Heart right ventricle (tissue), 16 donors: ENCODE results near the gene SEC31B. TPM values are rescaled to one million over a fixed set of nuclear protein-coding genes. Genes with fewer than 3 reads are reported as not detected.

Source experiments
- ATAC-seq, 8 donors: fragments of 200-7000 bp; cut with Tn5 transposase; one replicate each; pipeline ENCODE4 v1.9.1; 2020; ENCODE audit warnings: mild to moderate bottlenecking in 8 of 8, moderate library complexity in 8 of 8, moderate number of reproducible peaks in 1 of 8
- DNase-seq, 2 donors: peaks; one replicate each; pipeline ENCODE4 v3.0.0-alpha.2; 2020
- H3K27ac ChIP-seq, 10 donors: fragments of 200-600 bp; sonication (generic) in 2 of 10; one replicate each; pipeline versions ENCODE4 v1.5.0 to v1.8.0; 2020 to 2022; ENCODE audit warnings: mild to moderate bottlenecking in 3 of 10
- H3K27me3 ChIP-seq, 7 donors: fragments of 200-600 bp; one replicate each; pipeline ENCODE4 v1.8.0; 2021 to 2022; ENCODE audit warnings: mild to moderate bottlenecking in 2 of 7
- H3K36me3 ChIP-seq, 9 donors: fragments of 200-600 bp; sonication (generic) in 1 of 9; one replicate each; pipeline versions ENCODE4 v1.5.0 to v1.8.0; 2020 to 2022; ENCODE audit warnings: mild to moderate bottlenecking in 2 of 9
- H3K4me1 ChIP-seq, 9 donors: fragments of 200-600 bp; sonication (generic) in 1 of 9; one replicate each; pipeline versions ENCODE4 v1.5.0 to v1.8.0; 2020 to 2022; ENCODE audit warnings: mild to moderate bottlenecking in 4 of 9
- H3K4me3 ChIP-seq, 10 donors: fragments of 200-600 bp; sonication (generic) in 2 of 10; one replicate each; pipeline versions ENCODE4 v1.5.0 to v1.8.0; 2020 to 2022; ENCODE audit warnings: mild to moderate bottlenecking in 7 of 10, moderate library complexity in 2 of 10
- H3K9me3 ChIP-seq, 11 donors: fragments of 200-600 bp in 10 of 11; sonication (generic) in 2 of 11; one replicate each; pipeline versions ENCODE4 v1.5.0 to v1.8.0; 2013 to 2022; ENCODE audit warnings: mild to moderate bottlenecking in 2 of 11, control low read depth in 1 of 11, moderate library complexity in 1 of 11
- CTCF ChIP-seq, 9 donors: fragments of 200-600 bp; sonication (generic) in 2 of 9; IDR thresholded peaks; one replicate each; pipeline versions ENCODE4 v1.5.0 to v1.8.0; 2021 to 2022; ENCODE audit warnings: antibody characterized with exemption in 9 of 9, mild to moderate bottlenecking in 5 of 9, moderate library complexity in 1 of 9
- WGBS, 2 donors: extraction: QIAGEN DNeasy Blood & Tissue Kit; methylation state at CpG; one replicate each; pipeline ENCODE4 v1.1.7; 2013; ENCODE audit warnings: inconsistent platforms in 1 of 2; 5-methylcytosine and 5-hydroxymethylcytosine counted together
- intact Hi-C, 10 donors: fragments of 100-400 bp; cut with DNase I; formaldehyde crosslinking; loops; one replicate each; pipeline versions ENCODE4 v1.11.1 to v1.14.2; 2022
- long read RNA-seq, 3 donors: library from polyadenylated mRNA; unstranded; transcript quantifications; one replicate each; pipeline ENCODE4 v2.0.0, GENCODE V29; 2020 to 2021
- polyA plus RNA-seq, 2 donors: library from polyadenylated mRNA; stranded (reverse); fragments of 200-250 nt; gene quantifications; one replicate each; pipeline ENCODE4 v1.2.3, GENCODE V29; 2013
- total RNA-seq, 10 donors: library from RNA; stranded (reverse); fragmentation: NEBNext Ultra II Directional in 3 of 10; extraction: Animal tissue kit (Norgen Biotek cat#: 25700) in 3 of 10; gene quantifications; one replicate each; pipeline versions ENCODE4 v1.2.1 to v1.2.4, GENCODE V29; 2021 to 2023
- donor health status: Arrhythmogenic right ventricular cardiomyopathy.
- donor health status: ischemic (EF 13 %, LVEDD 7.1; RV severe dilation, severe dysfunction).
- donor health status: healthy with polysubstance abuse.
- donor health status: DM: no; HTN: yes; CAD: no.
- donor health status: DM: no; HTN: no; CAD: no.
- donor health status: ischemic (EF 25% LVEDD 6.9; RV normal size, moderate dysfunction).
- donor health status: ischemic (EF 25% LVEDD 5.7; RV mildly dilated, moderate dysfunction).
- donor health status: healthy.
- donor health status: DM: yes; HTN: yes; CAD: no.
- donor health status: Ischemic cardiomyopathy.
- donor health status: ischemic (EF 35%, LVEDD 5.7; RV mildly dilated, moderate dysfunction).
- donor health status: nonischemic (EF 11% LVEDD 7.7; RV severe dilation, severe dysfunction).
- donor health status: DM: yes; HTN: yes; CAD: no.
- donor health status: PGD.
- donor health status: ischemic (EF 29% LVEDD 5.4; RV normal size, mild dysfunction).
- donor health status: nonischemic (EF 23%, LVEDD 6.1; RV moderate dilation, normal function).

The SEC31B gene
- total RNA-seq (10 to 100 TPM in 1 of 10 donors, 1 to 10 TPM in 9; 6.7 to 10.6 (median 8.3) TPM), polyA plus RNA-seq (10 to 100 TPM in 1 of 2 donors, 1 to 10 TPM in 1; 2.7 to 28.2 TPM)
- long read RNA-seq, donor 1, partial matches to known transcripts: 1 of 8 reads
- long read RNA-seq, donor 1, other reads (novel, unspliced or antisense): 6 of 8 reads
- long read RNA-seq, donor 2, partial matches to known transcripts: 0 of 4 reads
- long read RNA-seq, donor 2, other reads (novel, unspliced or antisense): 4 of 4 reads
- long read RNA-seq, donor 3, partial matches to known transcripts: 1 of 9 reads
- long read RNA-seq, donor 3, other reads (novel, unspliced or antisense): 6 of 9 reads

GRCh38 chr10:100519311-100520051, at the start of gene SEC31B:
Gene SEC31B (minus strand): TSS chr10:100519861. CDS start chr10:100516952, 2,909 bp downstream.
- peaks cover 0 to 13% (median 0%) of the 10 kb centered on the region in 7 donors for H3K27me3 ChIP-seq
- peaks cover 0 to 19% (median 14%) of the 10 kb centered on the region in 9 donors for H3K4me1 ChIP-seq
- no peak for TF ChIP-seq CTCF (IDR thresholded peaks at IDR 0.05)
- H3K9me3 ChIP-seq: no peaks in the 10 kb centered on the region
- 4 to 6% methylated on average over 66 to 72 of the region's 72 CpGs for WGBS, 2 donors
- peak within 1 kb of the TSS; percentile 49 to 70 (median 58) for H3K4me3 ChIP-seq
- DNase-seq (peak; percentile 51 to 61), ATAC-seq (peak; percentile 70 to 92 (median 89))
- peak within 1 kb of the TSS in 9 of 10 donors; percentile 26 to 70 (median 56) for H3K27ac ChIP-seq
- intact Hi-C loops: loop anchor here in 8 of 10 donors (2.0 to 10.0 kb wide), 8 partner anchors 82 to 185 kb away; partner anchors contain the start of genes PKD2L1 (in 2 of the 8) and SCD (in 1 of the 8)
- peaks cover 0 to 49% (median 9%) of the 10 kb centered on the region in 9 donors for H3K36me3 ChIP-seq

- peaks cover 0 to 96% (median 90%) of the 10 kb centered on the region in 7 donors for H3K27me3 ChIP-seq
These were observed 49.3 kb upstream of the SEC31B start for GRCh38 chr10:100568912-100569311.

GRCh38 chr10:100567826-100568225, 48.2 kb upstream of the SEC31B start:
- Histone ChIP-seq H3K27ac (no peak overlapping the region), H3K4me3 (no peak overlapping the region), H3K36me3 (no peaks in the 10 kb centered on the region), H3K4me1 (peaks cover 0 to under 1% (median 0%) of the 10 kb centered on the region in 9 donors), H3K9me3 (no peaks in the 10 kb centered on the region), H3K27me3 (peaks cover 0 to 96% (median 92%) of the 10 kb centered on the region in 7 donors)
- no peak for TF ChIP-seq CTCF (IDR thresholded peaks at IDR 0.05)
- intact Hi-C loops: loop anchor here in 9 of 10 donors (5.0 to 10.0 kb wide), 5 partner anchors 167 to 317 kb away; partner anchors contain the start of gene PAX2 (in 3 of the 9)
- ATAC-seq: no peak
- 15 to 16% methylated on average over 6 of the region's 6 CpGs for WGBS, 2 donors
- no peak for DNase-seq

More at GRCh38 chr10:100568912-100569311, 49.3 kb upstream of the SEC31B start:
- no peak for DNase-seq
- ATAC-seq: no peak
- no peak overlapping the region for H3K4me3 ChIP-seq
- WGBS, 2 donors: 79 to 89% methylated on average over 3 of the region's 3 CpGs
- TF ChIP-seq CTCF (IDR thresholded peaks at IDR 0.05): no peak
- no peaks in the 10 kb centered on the region for H3K36me3 ChIP-seq
- no peak overlapping the region for H3K27ac ChIP-seq
- intact Hi-C loops: loop anchor here in 9 of 10 donors (5.0 to 10.0 kb wide), 5 partner anchors 166 to 316 kb away; partner anchors contain the start of gene PAX2 (in 3 of the 9)
- no peaks in the 10 kb centered on the region for H3K9me3 ChIP-seq
- no peaks in the 10 kb centered on the region for H3K4me1 ChIP-seq

GRCh38 chr10:100567249-100567648, 47.6 kb upstream of the SEC31B start:
- DNase-seq: no peak

More at GRCh38 chr10:100567249-100567648, 47.6 kb upstream of the SEC31B start:
- 36 to 45% methylated on average over 11 of the region's 11 CpGs for WGBS, 2 donors
- Histone ChIP-seq H3K4me3 (no peak overlapping the region), H3K4me1 (peaks cover 0 to 6% (median 5%) of the 10 kb centered on the region in 9 donors), H3K9me3 (no peaks in the 10 kb centered on the region), H3K27ac (no peak overlapping the region), H3K36me3 (no peaks in the 10 kb centered on the region), H3K27me3 (peaks cover 0 to 96% (median 94%) of the 10 kb centered on the region in 7 donors)
- intact Hi-C loops: loop anchor here in 9 of 10 donors (5.0 to 10.0 kb wide), 5 partner anchors 168 to 318 kb away; partner anchors contain the start of gene PAX2 (in 3 of the 9)
- no peak for ATAC-seq
- no peak for TF ChIP-seq CTCF (IDR thresholded peaks at IDR 0.05)
